Measurements from ENCODE around the gene DNER.
"Not testable (repeated sequence)": the region's sequence is repeated elsewhere in the genome, so short reads cannot be mapped to it uniquely, and the experiment has no call there.

DNER gene

GRCh38 chr2:229695961-229696360, 18.4 kb downstream of the DNER start:
- H3K4me2 ChIP-seq (ENCODE audit: low read length) = no peak overlapping the region

GRCh38 chr2:229693845-229694244, 20.5 kb downstream of the DNER start:
- H3K79me2 ChIP-seq (ENCODE audit: control insufficient read depth, insufficient read depth, low read length, poor library complexity); H3K79me1 ChIP-seq (ENCODE audit: low read length); H3K4me1 ChIP-seq (ENCODE audit: control insufficient read depth in 1 of 2, insufficient read depth in 2 of 2, low read length in 2 of 2); H3K18ac ChIP-seq (ENCODE audit: low read length); DNase-seq; H3K4me3 ChIP-seq (ENCODE audit: low read depth, low read length); H3K27ac ChIP-seq (ENCODE audit: low read depth, low read length); H3K4ac ChIP-seq (ENCODE audit: low read depth, low read length); H2AFZ ChIP-seq (ENCODE audit: insufficient read depth, low read length, poor library complexity); H4K91ac ChIP-seq (ENCODE audit: low read depth, low read length); H3K9me3 ChIP-seq (ENCODE audit: insufficient read depth, low read depth, low read length); H2BK5ac ChIP-seq (ENCODE audit: low read depth, low read length, poor library complexity); H3K9ac ChIP-seq (ENCODE audit: low read length); H3K27me3 ChIP-seq (ENCODE audit: insufficient read depth, low read length); H2AK5ac ChIP-seq (ENCODE audit: low read length); H3K14ac ChIP-seq (ENCODE audit: low read length); H3K36me3 ChIP-seq (ENCODE audit: control insufficient read depth in 1 of 2, insufficient read depth in 2 of 2, low read length in 2 of 2); H3K23ac ChIP-seq (ENCODE audit: low read length); H4K8ac ChIP-seq (ENCODE audit: low read depth, low read length); H4K12ac ChIP-seq (ENCODE audit: low read depth, low read length); H2BK120ac ChIP-seq (ENCODE audit: insufficient read depth, low read length, poor library complexity); H3K4me2 ChIP-seq (ENCODE audit: low read length); H2BK12ac ChIP-seq (ENCODE audit: low read length): not testable (repeated sequence)
- whole genome bisulfite sequencing (ENCODE audit: extremely low coverage, insufficient coverage, insufficient read length) = no CpG with 5 or more reads among the region's 1 CpG

More at GRCh38 chr2:229695961-229696360, 18.4 kb downstream of the DNER start:
- no peaks in the 10 kb centered on the region for H3K79me1 ChIP-seq (ENCODE audit: low read length)
- no peak overlapping the region for H2BK12ac ChIP-seq (ENCODE audit: low read length)
- no peak overlapping the region for H3K14ac ChIP-seq (ENCODE audit: low read length)
- no peak overlapping the region for H4K12ac ChIP-seq (ENCODE audit: low read depth, low read length)
- H2AFZ ChIP-seq (ENCODE audit: insufficient read depth, low read length, poor library complexity) = no peak overlapping the region
- no peaks in the 10 kb centered on the region for H3K79me2 ChIP-seq (ENCODE audit: control insufficient read depth, insufficient read depth, low read length, poor library complexity)
- H3K4ac ChIP-seq (ENCODE audit: low read depth, low read length) = no peak overlapping the region
- H2AK5ac ChIP-seq (ENCODE audit: low read length) = no peak overlapping the region
- no peak overlapping the region for H4K8ac ChIP-seq (ENCODE audit: low read depth, low read length)
- no peak overlapping the region for H3K27ac ChIP-seq (ENCODE audit: low read depth, low read length)
- peaks cover 5% of the 10 kb centered on the region for H3K9me3 ChIP-seq (ENCODE audit: insufficient read depth, low read depth, low read length)
- WGBS (ENCODE audit: extremely low coverage, insufficient coverage, insufficient read length) = no CpG with 5 or more reads among the region's 2 CpGs
- no peaks in the 10 kb centered on the region for H3K4me1 ChIP-seq (ENCODE audit: control insufficient read depth in 1 of 2, insufficient read depth in 2 of 2, low read length in 2 of 2)
- H3K36me3 ChIP-seq (ENCODE audit: control insufficient read depth in 1 of 2, insufficient read depth in 2 of 2, low read length in 2 of 2) = no peaks in the 10 kb centered on the region
- H4K91ac ChIP-seq (ENCODE audit: low read depth, low read length) = no peak overlapping the region
- no peak overlapping the region for H2BK120ac ChIP-seq (ENCODE audit: insufficient read depth, low read length, poor library complexity)
- H3K23ac ChIP-seq (ENCODE audit: low read length) = no peak overlapping the region
- no peak overlapping the region for H3K18ac ChIP-seq (ENCODE audit: low read length)
- no peaks in the 10 kb centered on the region for H3K27me3 ChIP-seq (ENCODE audit: insufficient read depth, low read length)
- H3K4me3 ChIP-seq (ENCODE audit: low read depth, low read length) = no peak overlapping the region
- no peak overlapping the region for H2BK5ac ChIP-seq (ENCODE audit: low read depth, low read length, poor library complexity)
- DNase-seq = no peak
- no peak overlapping the region for H3K9ac ChIP-seq (ENCODE audit: low read length)

GRCh38 chr2:229691631-229692030, 22.7 kb downstream of the DNER start:
- no peak overlapping the region for H3K4me3 ChIP-seq (ENCODE audit: low read depth, low read length)
- H2AK5ac ChIP-seq (ENCODE audit: low read length) = no peak overlapping the region
- no peak overlapping the region for H3K4me2 ChIP-seq (ENCODE audit: low read length)
- no peak overlapping the region for H3K4ac ChIP-seq (ENCODE audit: low read depth, low read length)
- no peak overlapping the region for H3K23ac ChIP-seq (ENCODE audit: low read length)
- no peak overlapping the region for H2BK120ac ChIP-seq (ENCODE audit: insufficient read depth, low read length, poor library complexity)
- no peak overlapping the region for H4K12ac ChIP-seq (ENCODE audit: low read depth, low read length)
- no peaks in the 10 kb centered on the region for H3K36me3 ChIP-seq (ENCODE audit: control insufficient read depth in 1 of 2, insufficient read depth in 2 of 2, low read length in 2 of 2)
- H3K9me3 ChIP-seq (ENCODE audit: insufficient read depth, low read depth, low read length) = peaks cover 5% of the 10 kb centered on the region
- no peak for DNase-seq
- H3K27me3 ChIP-seq (ENCODE audit: insufficient read depth, low read length) = no peaks in the 10 kb centered on the region
- H2AFZ ChIP-seq (ENCODE audit: insufficient read depth, low read length, poor library complexity) = no peak overlapping the region
- H3K18ac ChIP-seq (ENCODE audit: low read length) = no peak overlapping the region
- no peak overlapping the region for H3K14ac ChIP-seq (ENCODE audit: low read length)
- no peaks in the 10 kb centered on the region for H3K79me2 ChIP-seq (ENCODE audit: control insufficient read depth, insufficient read depth, low read length, poor library complexity)
- no peaks in the 10 kb centered on the region for H3K4me1 ChIP-seq (ENCODE audit: control insufficient read depth in 1 of 2, insufficient read depth in 2 of 2, low read length in 2 of 2)
- no peak overlapping the region for H4K91ac ChIP-seq (ENCODE audit: low read depth, low read length)
- no peak overlapping the region for H4K8ac ChIP-seq (ENCODE audit: low read depth, low read length)
- no peak overlapping the region for H3K27ac ChIP-seq (ENCODE audit: low read depth, low read length)
- H3K9ac ChIP-seq (ENCODE audit: low read length) = no peak overlapping the region
- no peak overlapping the region for H2BK12ac ChIP-seq (ENCODE audit: low read length)
- H3K79me1 ChIP-seq (ENCODE audit: low read length) = no peaks in the 10 kb centered on the region
- WGBS (ENCODE audit: extremely low coverage, insufficient coverage, insufficient read length) = no CpG with 5 or more reads among the region's 2 CpGs
- no peak overlapping the region for H2BK5ac ChIP-seq (ENCODE audit: low read depth, low read length, poor library complexity)

GRCh38 chr2:229689307-229689839, 25.0 kb downstream of the DNER start:
- Histone ChIP-seq H2BK12ac (ENCODE audit: low read length) (no peak overlapping the region), H2AK5ac (ENCODE audit: low read length) (no peak overlapping the region), H2BK120ac (ENCODE audit: insufficient read depth, low read length, poor library complexity) (no peak overlapping the region), H3K27ac (ENCODE audit: low read depth, low read length) (no peak overlapping the region), H3K9me3 (ENCODE audit: insufficient read depth, low read depth, low read length) (peaks cover 5% of the 10 kb centered on the region), H3K18ac (ENCODE audit: low read length) (no peak overlapping the region), H3K23ac (ENCODE audit: low read length) (no peak overlapping the region), H3K79me1 (ENCODE audit: low read length) (no peaks in the 10 kb centered on the region), H3K79me2 (ENCODE audit: control insufficient read depth, insufficient read depth, low read length, poor library complexity) (no peaks in the 10 kb centered on the region), H2BK5ac (ENCODE audit: low read depth, low read length, poor library complexity) (no peak overlapping the region), H4K91ac (ENCODE audit: low read depth, low read length) (no peak overlapping the region), H3K9ac (ENCODE audit: low read length) (no peak overlapping the region), H3K4me2 (ENCODE audit: low read length) (no peak overlapping the region), H3K4me3 (ENCODE audit: low read depth, low read length) (no peak overlapping the region), H4K12ac (ENCODE audit: low read depth, low read length) (no peak overlapping the region), H3K27me3 (ENCODE audit: insufficient read depth, low read length) (no peaks in the 10 kb centered on the region), H4K8ac (ENCODE audit: low read depth, low read length) (no peak overlapping the region), H3K4ac (ENCODE audit: low read depth, low read length) (no peak overlapping the region), H3K14ac (ENCODE audit: low read length) (no peak overlapping the region), H3K36me3 (ENCODE audit: control insufficient read depth in 1 of 2, insufficient read depth in 2 of 2, low read length in 2 of 2) (no peaks in the 10 kb centered on the region), H3K4me1 (ENCODE audit: control insufficient read depth in 1 of 2, insufficient read depth in 2 of 2, low read length in 2 of 2) (no peaks in the 10 kb centered on the region), H2AFZ (ENCODE audit: insufficient read depth, low read length, poor library complexity) (no peak overlapping the region)
- DNase-seq = no peak
- no CpG with 5 or more reads among the region's 2 CpGs for WGBS (ENCODE audit: extremely low coverage, insufficient coverage, insufficient read length)

All from trophoblast cell (in vitro differentiated cells and primary cell).